LoVo (cell line): ENCODE results near the gene AEBP1.
A peak's percentile ranks its signal among the peaks of the same experiment; 100 is the strongest.
"Not testable (repeated sequence)": the region's sequence is repeated elsewhere in the genome, so short reads cannot be mapped to it uniquely, and the experiment has no call there.

Experiments used
- DNase-seq: peaks from one replicate; pipeline ENCODE4 v3.0.0-alpha.2; 2016; ENCODE audit warnings: low spot score

The AEBP1 gene

DNA sequence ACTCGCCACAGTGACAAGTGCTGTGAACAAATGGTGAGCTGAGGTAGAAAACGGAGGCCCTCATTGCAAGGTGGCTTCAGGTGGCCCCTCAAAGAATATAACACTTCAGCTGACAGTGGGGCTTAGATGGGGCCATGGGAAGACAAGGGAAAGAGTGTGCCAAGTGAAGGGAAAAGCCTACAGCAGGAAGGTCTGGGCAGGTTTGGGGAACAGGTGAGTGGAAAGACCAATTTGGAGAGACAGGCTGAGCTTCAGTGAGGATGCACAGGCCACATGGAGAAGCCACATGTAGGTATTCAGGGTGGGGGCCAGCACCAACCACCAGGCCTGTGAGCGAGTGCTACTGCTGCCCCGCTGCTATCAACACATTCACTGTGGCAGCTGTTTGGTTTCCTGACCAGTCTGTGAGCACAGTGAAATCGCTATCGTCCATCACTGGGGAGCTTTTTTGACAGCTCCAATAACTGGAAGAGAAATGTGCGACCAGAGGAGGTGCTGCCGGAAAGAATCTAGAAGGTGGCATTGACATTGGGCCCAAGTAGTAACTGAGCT lies 15.8 kb downstream of the AEBP1 start:
- DNase-seq = no peak

- DNase-seq = no peak
These were observed 16.2 kb downstream of the AEBP1 start for GRCh38 chr7:44120395-44120794.

- no peak for DNase-seq
These were observed 17.7 kb downstream of the AEBP1 start for GRCh38 chr7:44121761-44122420.

GRCh38 chr7:44122529-44122928 lies 18.4 kb downstream of the AEBP1 start:
- no peak for DNase-seq

DNA sequence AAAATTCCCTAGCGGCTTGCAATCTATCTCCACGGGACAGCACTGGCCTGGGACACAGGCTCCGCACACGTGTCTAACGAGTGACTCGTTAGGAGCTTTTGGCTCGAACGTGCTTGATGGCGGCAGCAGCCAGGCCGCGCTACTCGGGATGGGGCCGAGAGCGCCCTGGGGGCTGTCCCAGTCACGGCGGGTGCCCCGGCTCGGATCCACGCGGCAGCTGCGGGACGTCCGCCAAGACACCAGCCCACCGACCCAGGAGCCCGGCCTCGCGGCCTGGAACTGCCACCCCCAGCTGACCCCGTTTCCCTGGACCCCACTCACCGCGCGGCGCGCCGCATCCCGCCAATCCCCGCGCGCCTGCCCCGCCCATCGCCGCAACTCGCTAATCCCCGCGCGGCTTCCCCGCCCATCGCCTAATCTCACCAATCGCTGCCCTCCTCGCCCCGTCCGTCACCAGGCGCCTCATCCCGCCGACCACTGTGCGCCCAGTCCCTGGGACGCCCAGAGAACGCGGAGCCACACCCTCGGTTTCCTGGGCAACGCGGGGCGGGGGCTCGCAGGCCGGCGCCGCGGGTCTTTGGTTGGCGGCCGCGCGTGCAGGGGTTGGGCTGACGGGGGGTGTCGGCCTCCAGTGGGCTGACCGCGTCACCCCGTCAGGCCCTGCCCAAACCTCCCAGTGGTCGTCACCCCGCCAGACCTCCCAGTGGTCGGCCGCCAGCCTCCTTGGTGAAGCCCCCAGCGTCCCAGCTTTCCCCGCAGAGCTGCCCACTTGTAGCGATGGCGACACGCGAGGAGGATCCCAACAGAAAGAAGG lies 19.3 kb downstream of the AEBP1 start, which contains the start of gene POLD2:
TSS of gene POLD2 (minus strand) at position 359 of the 814 bp plus-strand sequence. CDS start 1,495 bp downstream, outside the sequence.
- peak; percentile 100 for DNase-seq

DNA sequence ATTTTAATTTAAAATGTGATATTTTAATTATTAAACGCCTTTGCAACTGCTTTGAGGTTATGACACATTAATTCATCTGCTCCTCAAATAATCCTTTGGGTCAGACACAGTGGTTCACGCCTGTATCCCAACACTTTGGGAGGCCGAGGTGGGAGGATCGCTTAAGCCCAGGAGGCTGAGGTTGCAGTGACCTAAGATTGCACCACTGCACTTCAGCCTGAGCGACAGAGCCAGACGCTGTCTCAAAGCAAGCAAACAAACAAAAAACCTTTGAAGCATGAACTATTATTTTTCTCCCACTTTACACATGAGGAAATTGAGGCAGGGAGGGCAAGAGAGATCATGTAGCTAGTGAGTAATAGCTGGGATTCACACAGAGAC lies 20.7 kb downstream of the AEBP1 start:
- no peak for DNase-seq

GRCh38 chr7:44126574-44126973 lies 22.4 kb downstream of the AEBP1 start:
- not testable (repeated sequence) for DNase-seq

GRCh38 chr7:44127161-44127560 lies 23.0 kb downstream of the AEBP1 start:
- DNase-seq = no peak

GRCh38 chr7:44128721-44129582 lies 24.8 kb downstream of the AEBP1 start:
- no peak for DNase-seq

- no peak for DNase-seq
These were observed 27.3 kb downstream of the AEBP1 start for GRCh38 chr7:44131173-44132029.

DNA sequence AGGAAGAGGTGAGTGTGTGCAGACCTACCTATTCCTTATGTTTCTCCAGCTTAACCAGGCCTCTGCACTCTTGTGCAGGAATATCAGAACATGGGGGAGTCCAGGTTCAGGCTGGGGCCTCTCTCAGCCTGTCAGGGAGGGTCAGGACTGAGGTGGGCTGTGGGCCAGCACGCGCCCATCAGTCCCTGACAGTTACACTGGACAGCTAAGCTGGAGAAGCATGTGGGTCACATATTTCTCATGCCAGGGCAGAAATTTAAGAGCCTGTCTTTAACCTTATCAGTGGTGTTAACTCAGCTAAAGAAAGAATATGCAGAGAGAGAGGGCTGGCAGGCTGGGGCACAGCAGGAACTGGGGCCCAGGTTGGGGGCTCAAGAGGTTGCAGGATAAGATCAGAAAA lies 27.9 kb downstream of the AEBP1 start:
- DNase-seq = no peak

GRCh38 chr7:44133295-44133694 lies 29.1 kb downstream of the AEBP1 start:
- no peak for DNase-seq

DNA sequence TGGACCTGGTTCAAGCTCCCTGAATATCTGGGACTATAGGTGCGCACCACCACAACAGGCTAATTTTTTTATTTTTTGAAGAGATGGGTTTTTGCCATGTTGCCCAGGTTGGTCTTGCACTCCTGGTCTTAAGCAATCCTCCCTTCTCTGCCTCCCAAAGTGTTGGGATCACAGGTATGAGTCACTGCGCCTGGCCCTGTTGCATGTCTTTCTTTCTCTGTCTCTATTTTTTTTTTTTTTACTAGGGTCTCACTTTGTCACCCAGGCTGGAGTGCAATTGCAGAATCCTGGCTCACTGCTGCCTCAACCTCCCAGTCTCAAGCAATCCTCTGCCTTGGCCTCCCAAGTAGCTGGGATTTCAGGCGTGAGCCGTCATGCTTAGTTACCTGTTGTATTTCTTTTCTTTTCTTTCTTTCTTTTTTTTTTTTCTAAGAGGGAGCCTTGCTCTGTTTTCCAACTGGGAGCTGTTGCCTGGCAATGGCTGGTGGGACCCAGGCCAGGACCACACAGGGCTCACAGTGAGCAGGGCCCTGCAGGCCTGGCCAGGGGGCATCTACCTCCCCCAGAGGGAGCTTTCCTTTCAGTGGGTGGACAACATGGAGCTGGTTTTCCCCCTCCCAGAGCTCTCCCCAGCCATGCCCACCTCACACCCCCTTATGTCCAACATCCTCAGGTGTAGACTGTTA lies 30.9 kb downstream of the AEBP1 start:
- DNase-seq = no peak

DNA sequence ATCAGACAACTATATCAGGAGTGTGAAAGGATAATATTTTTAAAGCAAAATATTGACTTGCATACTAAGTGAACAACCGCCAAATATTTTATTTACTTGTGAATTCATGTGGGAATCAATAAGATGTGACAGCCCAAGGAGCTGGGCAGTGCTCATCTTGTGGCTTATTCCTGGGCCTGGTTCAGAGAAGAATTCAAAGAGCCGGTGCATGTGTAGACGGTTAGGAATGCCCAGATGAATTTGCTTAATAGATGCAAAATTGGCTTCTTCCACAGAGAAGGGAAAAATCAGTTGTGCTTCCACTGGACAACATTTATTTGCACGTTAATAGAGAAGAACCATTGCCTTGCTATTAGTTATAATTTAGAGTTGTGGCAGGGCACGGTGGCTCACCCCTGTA lies 32.6 kb downstream of the AEBP1 start:
- no peak for DNase-seq

DNA sequence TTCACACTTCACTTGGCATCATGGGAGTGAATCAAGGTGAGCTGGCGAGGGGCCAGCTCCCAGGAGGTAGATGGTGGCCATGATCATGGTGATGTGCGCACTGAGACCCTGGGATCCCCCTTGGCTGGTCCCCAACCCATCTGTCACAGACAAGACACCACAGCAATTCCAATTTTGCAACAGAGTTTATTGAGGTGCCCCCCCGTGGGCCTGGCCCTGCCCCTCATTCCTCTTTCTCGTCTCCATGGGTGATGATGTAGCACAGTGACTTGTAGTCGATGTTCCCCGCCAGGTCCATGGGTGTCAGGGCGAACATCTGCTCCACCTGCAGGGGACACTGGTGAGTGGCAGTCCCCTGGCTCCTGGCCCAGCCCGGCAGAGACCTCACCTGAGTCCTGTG lies 34.6 kb downstream of the AEBP1 start:
- no peak for DNase-seq

- no peak for DNase-seq
These were observed 35.3 kb downstream of the AEBP1 start for GRCh38 chr7:44139311-44140010.

GRCh38 chr7:44140341-44140740 lies 36.2 kb downstream of the AEBP1 start:
- no peak for DNase-seq

DNA sequence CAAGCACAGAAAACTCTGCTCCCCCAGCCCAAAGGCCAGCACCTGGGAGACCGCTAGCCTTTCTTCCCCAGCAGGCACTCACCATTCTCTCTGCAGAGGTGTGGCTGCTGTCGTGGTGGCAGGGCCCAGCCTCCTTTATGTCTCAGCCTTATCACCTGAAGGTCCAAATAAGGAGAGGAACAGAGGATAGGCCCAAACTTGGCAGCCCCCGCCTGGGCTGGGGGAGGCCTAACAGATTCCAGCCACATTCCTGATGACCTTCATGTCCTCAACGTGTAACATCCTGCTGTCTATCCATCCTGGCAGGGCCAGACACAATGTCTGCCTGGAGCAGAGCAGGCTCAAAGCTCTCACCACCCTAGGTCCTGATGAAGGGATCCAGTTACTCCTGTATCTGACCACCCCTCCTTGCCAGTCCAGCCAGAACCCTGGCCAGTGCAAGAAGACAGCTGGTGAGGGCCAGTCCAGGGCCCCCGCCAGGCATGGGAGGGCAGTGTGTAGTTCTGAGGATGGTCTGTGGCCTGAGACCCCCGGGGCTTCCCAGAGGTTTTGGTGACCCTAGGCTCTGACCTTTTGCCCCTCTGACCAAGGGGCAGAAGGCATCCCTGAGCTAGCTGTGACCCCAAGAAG lies 37.2 kb downstream of the AEBP1 start, which contains the start of gene MYL7:
TSS of gene MYL7 (minus strand) at position 112 of the 630 bp plus-strand sequence. CDS start at position 85, 27 bp downstream.
- no peak for DNase-seq

DNA sequence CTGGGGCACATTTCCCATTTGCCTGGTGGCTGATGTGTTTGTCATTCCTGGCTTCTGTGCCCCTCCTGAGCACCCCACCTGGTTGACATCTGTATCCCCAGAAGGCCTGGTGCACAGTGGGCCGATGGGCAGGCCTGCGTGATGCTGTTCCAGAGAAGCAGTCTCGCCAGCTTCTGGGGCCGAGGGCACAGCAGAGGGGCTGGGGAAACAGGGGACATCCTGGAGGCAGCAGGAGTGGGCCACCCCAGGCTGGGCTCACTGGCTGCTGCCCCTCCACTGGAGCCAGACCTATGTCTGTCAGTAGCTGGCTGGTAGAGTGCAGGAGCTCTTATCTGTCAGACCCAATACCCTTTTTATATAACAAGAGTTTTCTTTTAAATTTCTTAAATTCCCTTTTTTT lies 37.9 kb downstream of the AEBP1 start:
- DNase-seq = no peak
